HG03064 (cell line): ENCODE data around the gene LMTK2.

ENCODE experiments used
- ATAC-seq: cut with Tn5 transposase; IDR thresholded peaks from one replicate; pipeline ENCODE4 v1.9.1; 2021; ENCODE audit warnings: low read depth; ENCODE audit not compliant: unreplicated experiment

Gene LMTK2

DNA sequence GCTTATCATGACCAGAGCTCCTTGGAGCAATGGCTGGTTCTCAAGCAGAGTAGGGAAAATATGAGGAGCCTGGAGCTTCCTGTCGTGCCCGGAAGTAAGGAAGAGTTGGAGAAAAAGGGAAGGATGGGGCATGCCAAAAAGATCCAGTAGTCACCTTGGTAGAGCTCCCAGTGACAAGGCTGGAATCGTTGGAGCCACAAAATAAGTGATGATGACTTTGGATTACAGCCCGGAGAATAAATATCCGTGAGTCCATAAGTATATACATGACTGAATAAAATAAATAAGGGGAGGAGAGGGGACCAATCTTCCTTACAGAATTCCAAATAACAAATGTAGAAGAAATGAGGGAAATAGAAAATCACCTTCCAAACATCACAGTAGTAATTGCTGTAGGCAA is 29.3 kb downstream of the LMTK2 start:
- no peak for ATAC-seq

DNA sequence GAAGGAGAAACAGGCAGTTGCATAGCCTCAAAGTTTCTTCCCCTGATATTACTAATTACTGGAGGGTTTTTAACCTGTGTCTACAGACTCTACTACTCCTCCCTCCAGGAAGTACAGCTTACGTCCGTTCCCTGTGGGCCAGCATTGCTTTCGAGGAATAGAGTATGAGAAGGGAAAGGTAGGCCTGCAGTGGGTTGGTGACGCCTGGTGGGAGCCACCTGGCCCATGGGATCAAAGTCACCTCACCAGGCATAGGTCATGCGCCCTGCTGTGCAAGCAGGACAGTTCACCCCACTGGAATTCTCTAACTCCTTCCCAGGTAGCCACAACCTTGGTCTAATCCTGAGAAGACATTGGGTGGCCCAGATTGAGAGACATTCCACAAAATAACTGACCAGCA is 29.8 kb downstream of the LMTK2 start:
- ATAC-seq = no peak

DNA sequence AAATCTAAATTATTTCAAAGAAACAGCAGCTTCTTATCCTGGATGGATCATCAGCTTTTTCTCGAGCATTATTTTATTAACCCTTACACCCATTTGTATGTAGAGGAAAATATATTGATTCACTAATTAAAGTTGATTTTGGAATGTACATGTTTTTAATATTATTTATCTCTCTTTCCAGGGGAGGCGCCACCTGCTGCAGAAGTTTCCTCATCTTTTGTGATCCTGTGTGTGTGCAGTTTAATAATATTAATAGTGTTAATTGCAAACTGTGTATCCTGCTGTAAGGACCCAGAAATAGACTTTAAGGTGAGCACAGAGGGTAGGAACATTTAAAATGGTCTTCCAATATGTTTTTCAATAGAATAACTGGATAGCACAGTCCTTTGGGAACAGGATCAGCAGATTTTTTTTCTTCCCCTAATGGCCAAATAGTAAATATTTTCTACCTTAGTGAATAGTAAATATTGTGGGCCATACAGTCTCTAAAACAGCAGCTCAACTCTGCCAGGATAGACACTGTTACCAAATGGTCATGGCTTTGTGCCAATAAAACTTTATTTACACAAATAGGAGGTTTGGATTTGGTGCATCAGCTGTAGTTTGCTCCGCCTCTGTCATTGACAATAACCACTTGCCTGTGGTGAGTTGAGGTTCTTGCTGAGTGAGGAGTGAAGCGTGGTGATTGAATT is 30.6 kb downstream of the LMTK2 start:
- no peak for ATAC-seq

DNA sequence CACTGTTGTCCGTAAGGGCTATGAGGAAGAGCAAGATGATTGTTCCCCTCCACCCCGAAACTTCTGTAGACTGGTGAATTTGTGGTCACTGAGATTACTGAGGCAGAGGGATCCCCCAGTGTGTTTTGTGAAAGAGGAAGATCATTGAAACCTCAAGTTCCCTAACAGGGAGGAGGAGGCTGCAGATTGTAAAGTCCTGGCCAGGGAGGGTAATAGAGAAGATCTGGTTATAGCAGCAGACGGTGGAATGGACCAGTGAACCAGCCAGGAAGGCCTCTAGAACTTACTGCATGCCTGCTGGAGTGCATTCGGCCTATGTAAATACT is 31.1 kb downstream of the LMTK2 start:
- ATAC-seq = peak; percentile 57

DNA sequence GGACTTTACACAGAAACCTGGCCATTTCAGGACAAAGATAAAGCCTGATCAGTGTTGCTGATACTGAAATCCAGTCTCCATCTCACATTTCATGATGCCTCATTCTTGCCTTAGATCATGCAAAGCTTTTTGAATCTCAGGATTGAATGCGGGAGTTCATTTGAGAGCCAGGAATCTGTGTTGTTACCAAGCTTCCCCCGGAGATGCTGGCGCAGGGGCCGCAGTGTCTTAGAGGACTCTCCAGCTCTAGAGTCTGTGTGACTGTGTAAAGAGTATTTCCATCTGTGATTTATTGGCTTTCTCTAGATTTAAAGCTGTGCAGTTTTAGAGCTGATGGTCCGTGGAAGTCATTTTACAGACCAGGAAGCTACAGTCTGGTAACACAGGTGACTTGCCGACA is 32.0 kb downstream of the LMTK2 start:
- ATAC-seq = no peak

DNA sequence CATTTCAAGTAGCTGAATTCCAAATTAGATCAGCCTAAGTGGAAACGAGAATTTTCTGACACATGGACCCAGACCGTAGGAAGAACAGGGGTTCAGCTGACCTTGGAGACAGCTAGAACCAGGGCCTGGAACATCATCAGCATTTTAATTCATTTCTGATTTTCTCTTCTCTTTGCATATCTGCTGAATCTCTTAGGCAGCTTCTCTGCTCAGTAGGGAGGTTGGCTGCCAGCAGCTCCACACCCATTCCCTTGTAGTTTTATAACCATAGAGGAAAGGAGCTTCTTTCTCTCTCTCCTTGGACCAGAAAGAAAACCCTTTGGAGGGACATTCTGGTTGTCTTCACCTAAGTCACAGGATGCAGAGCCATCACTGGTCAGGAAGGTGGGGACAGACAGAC is 36.0 kb downstream of the LMTK2 start:
- no peak for ATAC-seq

DNA sequence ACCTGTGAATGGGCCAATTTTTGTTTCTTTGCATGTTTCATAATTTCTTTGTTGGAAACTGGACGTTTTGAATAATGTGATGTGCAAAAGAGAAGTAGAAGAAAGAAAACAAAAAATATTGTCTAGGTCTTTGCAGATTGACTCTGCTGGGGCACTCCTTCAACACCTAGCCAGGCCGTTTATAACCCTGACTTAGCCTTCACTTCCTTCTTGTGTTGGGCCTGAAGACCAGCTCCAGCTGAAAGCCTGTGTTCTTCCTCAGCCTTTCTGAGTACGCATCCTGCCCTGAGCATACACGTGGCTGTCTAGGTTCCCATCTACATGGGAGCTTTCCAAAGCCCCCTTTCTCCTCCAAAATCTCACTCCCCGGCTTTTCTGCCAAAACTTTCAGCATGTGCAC is 41.9 kb downstream of the LMTK2 start:
- no peak for ATAC-seq

DNA sequence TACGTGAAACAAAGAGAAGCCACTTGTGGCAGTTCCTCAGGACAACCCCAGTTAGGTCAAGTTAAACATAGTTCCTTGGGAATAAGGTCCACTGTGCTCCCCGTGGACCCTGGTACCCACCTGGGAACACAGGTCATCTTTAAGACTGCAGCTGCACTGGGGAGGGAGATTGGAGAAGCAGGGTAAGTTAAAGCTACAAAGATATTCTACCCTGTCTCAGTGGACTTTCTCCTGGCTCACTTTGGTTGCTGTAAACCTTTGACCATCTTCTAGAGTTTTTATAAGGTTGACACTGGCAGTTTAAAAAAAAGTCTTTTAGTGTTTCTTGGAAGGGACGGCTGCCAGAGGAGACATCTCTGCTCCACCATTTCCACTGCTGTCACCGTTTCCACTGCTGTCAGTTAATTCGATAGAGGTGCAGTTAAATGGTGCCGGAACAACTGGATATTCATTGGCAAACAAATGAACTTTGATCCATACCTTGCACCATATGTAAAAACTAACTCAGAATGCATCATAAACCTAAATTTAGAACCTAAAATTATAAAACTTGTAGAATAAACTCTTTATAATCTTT is 42.5 kb downstream of the LMTK2 start:
- ATAC-seq = no peak

DNA sequence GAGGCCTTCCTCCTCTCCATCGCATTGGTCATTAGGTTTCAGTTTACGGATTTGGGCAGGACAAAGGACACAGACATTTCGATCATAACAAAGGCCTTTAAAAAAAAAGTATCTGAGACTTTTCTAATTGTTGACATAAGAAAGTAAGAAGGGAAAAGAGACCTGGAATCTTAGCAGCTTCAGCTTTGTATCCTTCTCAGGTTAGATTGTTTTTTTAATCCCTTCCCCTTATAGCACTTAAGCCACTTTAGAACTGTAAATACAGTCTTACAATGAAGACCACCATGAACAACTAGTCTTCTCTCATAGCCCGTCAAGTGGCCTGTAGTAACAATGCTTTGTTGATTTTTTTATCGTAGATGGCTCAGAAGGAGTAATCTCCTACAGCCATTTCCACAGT is 45.2 kb downstream of the LMTK2 start:
- no peak for ATAC-seq

DNA sequence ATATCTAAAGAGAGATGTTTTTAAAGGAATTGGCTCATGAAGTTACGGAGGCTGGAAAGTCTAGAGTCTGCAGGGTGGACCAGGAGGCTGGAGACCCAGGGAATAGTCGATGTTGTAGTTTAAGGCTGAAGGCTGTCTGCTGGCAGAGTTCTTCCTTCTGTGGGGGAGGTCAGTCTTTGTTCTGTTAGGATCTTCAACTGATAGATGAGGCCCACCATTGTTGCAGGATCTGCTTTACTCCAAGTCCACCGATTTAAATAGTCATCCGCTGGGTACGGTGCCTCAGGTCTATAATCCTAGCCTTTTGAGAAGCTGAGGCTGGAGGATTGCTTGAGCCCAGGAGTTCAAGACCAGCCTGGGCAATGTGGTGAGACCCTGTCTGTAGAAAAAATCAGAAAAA is 50.0 kb downstream of the LMTK2 start:
- ATAC-seq = no peak

DNA sequence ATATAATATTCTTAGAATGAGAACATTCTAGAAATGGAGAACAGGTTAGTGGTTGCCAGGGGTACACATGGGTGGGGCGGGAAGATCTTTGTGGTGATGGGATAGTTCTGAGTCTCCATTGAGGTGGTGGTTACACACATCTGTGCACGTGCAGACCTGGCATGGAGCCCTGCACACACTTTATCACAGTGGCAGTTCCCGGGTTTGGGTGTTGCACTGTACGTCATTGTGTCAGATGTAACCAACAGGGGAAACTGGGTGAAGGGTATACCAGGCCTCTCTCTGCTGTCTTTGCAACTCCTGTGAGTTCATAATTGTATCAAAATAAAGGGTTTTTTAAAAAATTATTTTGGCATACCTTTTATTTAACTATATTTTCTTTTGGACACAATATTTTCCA is 51.1 kb downstream of the LMTK2 start:
- ATAC-seq = no peak

DNA sequence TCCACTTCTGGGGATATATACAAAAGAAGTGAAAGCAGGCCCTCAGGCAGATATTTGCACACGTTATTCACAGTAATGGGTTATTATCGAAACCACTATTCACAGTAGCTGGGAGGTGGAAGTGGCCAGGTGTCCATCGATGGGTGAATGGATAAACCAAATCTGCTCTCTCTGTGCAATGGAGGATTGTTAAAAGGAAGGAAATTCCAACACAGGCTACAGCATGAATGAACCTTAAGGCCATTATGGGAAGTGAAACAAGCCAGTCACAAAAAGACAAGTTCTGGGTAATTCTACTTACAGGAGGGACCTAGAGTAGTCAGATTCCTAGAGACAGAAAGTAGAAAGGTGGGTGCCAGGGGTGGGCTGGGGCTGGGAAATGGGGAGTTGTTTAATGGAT is 56.1 kb downstream of the LMTK2 start:
- ATAC-seq = no peak

DNA sequence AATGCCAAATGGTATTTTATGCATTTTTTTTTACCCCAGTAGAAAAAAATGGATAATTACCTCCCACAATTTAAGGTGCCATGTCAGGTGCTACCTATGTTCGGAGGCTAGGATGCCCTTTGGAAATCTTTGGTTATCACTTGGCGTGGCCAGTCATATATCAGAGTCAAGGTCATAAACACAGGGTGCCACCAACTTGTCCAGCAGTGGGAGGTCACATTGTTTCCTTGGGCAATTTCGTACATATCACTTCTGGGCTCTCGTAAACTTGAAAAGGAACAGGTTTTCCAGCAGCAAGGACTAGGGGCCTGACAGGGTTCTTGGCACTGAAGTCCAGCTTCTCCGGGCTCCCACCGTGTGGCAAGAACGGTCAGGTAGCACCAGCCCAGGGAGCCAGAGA is 56.6 kb downstream of the LMTK2 start:
- ATAC-seq = no peak

DNA sequence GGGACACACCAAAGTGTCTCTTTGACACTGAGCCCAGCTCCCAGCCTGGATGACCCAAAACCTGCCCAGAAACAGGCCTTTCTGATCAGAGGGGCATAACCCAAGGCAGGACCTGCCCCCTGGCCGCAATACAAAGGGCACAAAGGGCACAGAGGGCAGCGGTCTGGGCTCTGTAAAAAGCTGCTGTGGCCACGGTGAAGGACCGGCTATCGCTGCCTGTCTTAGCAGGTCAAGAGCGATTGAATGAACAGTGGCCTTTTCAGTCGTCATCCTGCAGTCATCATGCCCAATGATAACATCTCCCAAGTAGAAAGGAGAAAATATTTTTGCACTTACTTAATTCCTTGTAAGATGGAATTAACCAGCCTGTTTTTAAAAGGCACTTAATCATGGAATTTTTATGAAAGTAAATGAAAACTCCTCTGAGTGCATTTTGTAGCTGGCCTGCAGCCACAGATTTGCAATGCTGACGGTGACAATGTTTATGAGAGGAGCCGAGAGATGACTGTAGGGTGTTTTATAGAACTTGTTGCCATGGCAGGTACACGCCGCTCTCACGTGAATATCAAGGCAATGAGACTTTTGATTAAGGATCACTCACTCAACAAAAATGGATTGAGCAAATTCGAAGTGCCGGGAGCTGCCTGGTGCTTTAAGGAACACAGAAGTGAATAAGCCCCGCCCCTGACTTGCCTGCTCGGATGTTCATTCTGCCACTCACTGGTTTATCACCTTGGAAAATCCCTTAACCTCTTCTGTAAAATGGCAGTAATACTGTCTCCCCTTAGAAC is 57.2 kb downstream of the LMTK2 start:
- ATAC-seq = no peak

DNA sequence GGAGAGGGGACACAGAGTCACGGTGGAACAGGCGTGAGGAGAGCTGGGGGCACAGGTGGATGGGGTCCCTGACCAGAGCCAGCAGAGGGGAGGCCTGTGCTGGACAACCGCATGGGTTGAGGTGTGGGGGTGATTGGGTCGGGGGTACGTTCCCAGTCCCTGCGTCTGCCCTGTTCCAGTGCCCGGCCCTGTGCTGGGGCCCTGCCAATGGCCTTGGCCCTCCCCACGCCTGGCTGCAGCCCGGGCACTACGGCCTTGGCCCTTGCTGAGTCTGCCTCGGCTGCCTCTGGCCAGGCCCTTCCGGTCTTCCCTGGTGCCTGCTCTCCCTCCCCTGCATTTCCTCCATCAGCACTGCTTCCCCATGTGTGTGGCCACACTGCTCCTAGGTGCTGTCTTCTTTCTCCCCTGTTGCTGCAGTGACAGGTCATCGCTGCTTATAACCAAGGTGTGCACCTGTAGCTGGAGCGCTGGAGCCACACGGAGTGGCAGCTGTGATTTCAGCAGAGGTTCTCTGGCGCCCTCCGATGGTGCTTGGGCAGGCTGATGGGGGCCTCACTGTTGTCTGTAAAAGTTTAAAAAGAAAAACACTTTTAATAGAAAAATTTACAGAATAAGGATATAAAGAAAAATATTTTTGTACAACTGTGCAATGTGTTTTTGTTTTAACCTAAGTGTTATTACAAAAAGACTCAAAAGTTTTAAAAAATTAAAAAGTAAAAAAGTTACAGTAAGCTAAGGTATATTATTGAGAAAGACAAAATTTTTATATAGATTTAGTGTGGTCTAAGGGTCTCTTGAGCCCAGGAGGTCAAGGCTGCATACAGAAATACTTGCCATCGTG is 59.4 kb downstream of the LMTK2 start:
- ATAC-seq = peak; percentile 51

DNA sequence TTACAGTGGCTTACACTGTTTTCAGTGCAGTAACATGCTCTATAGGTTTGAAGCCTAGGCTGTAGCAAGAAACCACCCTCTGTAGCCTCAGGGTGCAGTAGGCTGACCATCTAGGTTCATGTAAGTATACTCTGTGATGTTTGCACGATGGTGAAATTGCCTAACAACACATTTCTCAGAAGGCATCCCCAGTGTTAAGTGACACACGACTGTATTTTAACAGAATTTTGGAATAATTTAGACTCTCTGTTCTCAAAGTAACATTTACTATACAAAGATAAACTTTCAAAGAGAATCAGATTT is 60.0 kb downstream of the LMTK2 start:
- ATAC-seq = no peak

DNA sequence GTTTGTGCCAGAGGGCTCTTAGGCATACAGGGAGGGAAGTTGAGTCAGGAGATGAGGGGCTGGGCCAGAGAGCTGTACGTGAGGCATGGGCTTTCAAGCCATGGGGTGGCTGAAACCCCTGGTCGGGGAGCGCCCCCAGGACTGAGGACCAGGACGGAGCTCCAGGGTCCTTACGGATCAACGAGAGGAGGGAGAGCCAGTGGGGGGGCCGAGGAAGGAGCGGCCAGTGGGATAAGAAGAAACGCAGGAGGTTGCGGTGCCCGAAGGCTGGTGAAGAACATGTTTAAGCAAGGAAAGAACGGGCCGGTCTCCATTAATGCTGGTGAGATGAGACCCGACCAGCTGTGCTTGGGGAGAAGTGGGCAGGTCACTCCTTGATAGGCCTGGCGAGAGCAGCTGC is 61.0 kb downstream of the LMTK2 start:
- ATAC-seq = no peak

DNA sequence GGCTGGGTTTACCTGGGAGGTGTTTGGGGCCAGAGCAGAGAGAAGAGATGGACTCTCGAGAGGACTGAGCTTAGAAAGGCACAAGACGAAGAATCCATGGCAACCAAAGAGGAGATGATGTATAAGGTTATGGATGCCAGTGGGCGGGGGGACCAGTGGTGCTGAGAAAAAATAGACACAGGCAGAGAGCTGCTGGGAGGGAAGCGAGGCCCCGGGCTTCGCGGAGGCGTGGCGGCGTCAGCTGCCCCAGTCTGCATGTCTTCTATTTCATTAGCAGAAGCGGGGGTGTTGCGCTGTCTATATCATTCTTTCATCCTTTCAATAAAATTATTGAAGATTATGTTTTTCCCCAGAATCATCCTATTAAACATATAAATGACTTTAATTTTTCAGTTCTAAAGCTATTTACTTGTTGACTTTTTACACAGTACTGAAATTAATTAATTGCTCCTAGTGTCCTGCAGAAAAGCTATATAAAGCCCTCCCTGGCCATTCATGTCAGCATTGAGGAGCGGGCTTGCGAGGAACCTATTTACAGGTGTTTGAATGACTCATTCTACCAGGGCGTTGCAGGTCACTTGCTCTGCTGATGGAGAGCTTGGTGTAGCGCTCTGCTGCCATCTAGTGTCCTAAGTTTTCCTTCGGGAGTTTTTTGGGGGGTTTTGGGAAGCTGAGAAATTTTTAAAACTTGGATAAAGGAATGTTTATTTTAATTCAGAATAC is 61.7 kb downstream of the LMTK2 start:
- ATAC-seq = peak; percentile 70

DNA sequence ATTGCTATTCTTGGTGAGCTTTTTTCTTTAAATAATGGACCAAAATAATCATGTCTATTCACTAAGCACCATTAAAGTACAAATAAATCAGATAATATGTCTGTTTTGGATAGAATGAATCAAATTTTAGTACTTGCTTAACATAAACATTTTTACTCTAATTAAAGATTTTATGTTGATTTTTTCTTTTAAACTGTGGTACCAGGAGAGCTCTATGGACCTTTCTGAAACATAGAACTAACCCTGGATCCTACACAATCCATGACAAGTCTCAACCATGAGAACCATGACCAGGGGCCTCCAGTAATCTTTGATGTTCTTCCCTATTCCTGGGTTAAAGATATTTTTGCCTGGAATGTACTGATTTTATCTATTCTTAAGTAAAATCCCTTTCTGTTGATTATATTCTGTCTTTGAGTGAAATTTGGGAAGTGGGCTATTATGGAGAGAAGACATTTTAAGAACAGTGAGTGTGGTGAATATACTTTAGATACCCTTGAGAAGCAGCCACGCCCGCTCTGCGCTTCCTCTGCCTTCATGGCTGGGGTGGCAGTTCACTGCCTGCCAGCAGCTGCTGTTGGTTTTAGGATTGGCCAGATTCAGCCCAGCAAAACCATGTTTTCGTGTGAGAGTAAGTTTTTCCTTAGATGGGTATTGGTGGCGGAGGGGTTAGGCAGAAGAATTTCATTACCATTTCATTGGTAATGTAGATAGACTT is 62.4 kb downstream of the LMTK2 start:
- no peak for ATAC-seq

DNA sequence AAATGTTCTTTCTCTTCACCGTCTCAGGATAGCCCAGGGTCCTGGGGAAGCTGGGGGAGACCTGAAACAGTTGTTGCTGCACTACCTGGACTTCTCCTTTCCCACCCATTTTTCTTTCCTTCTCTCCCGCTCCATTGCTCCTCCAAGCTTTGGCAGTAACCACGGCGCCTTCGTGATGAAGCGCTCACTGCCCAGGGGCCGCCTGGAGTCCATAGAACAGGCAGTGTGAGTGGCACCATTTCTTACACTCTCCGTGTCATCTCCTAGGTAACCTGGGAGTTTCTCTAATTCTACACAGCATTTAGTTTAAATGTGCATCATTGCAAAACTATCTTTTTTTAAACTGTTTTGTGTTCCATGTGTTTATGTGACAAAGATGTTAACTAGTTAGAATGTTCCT is 64.3 kb downstream of the LMTK2 start:
- ATAC-seq = no peak
